ENCODE measurements around the gene C8A. TPM values are rescaled to one million over a fixed set of nuclear protein-coding genes. Genes with fewer than 3 reads are reported as not detected.

The C8A gene
- total and polyA plus RNA-seq, 2 of the 8 experiments (the other 6 are each of a cell fraction or from before 2014, with no cell fraction given), result not detected

- TF ChIP-seq, protein P1, sequence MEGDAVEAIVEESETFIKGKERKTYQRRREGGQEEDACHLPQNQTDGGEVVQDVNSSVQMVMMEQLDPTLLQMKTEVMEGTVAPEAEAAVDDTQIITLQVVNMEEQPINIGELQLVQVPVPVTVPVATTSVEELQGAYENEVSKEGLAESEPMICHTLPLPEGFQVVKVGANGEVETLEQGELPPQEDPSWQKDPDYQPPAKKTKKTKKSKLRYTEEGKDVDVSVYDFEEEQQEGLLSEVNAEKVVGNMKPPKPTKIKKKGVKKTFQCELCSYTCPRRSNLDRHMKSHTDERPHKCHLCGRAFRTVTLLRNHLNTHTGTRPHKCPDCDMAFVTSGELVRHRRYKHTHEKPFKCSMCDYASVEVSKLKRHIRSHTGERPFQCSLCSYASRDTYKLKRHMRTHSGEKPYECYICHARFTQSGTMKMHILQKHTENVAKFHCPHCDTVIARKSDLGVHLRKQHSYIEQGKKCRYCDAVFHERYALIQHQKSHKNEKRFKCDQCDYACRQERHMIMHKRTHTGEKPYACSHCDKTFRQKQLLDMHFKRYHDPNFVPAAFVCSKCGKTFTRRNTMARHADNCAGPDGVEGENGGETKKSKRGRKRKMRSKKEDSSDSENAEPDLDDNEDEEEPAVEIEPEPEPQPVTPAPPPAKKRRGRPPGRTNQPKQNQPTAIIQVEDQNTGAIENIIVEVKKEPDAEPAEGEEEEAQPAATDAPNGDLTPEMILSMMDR (IDR thresholded peaks at IDR 0.05; ENCODE audit: control extremely low read depth in 1 of 3, insufficient read depth in 1 of 3, low read depth in 1 of 3, low read length in 3 of 3), result no peak
- no peak for TF ChIP-seq SIN3A (conservative IDR thresholded peaks at IDR 0.05 in 1 of 2, IDR thresholded peaks at IDR 0.05 in 1 of 2; ENCODE audit: low read depth in 1 of 2, low read length in 2 of 2)
Observed at GRCh38 chr1:56808410-56808809, 46.2 kb upstream of the C8A start (continued).

All from H1 (cell line).